NT2/D1 (cell line): ENCODE data around the gene NDC1.

ENCODE experiments used
- YY1 ChIP-seq: IDR thresholded peaks from 2 replicates; pipeline ENCODE4 v1.6.1; 2011; ENCODE audit not compliant: insufficient read length, insufficient read depth
- ZNF274 ChIP-seq: IDR thresholded peaks from 2 replicates; pipeline ENCODE4 v1.6.1; 2011; ENCODE audit warnings: mild to moderate bottlenecking, low read depth, low read length

DNA sequence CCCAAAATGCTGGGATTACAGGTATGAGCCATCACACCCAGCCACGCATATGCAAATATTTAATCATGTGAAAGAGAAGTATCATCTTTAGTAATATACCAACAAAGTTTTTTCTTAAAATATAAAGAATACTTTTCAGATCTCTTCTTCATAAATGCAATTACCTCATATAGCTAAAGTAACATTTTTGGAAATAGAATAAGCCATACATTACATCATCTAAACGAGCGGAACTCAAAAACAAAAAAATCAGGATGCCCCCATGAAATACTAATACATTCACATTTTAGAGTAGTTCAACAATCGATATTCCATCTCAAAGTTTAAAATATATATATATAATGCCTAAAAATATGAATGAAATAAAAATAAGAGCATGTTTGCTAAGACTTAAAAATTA lies 4.7 kb downstream of the NDC1 start:
- no peak for TF ChIP-seq ZNF274
- TF ChIP-seq YY1: no peak
